ENCODE data around the gene PSD4.

Gene PSD4

GRCh38 chr2:113192459-113193100, 18.8 kb downstream of the PSD4 start:
- no peak for TF ChIP-seq CTCF (IDR thresholded peaks at IDR 0.05)
- peaks cover 15% of the 10 kb centered on the region for H3K4me1 Mint-ChIP-seq
- no peak overlapping the region for H3K27ac Mint-ChIP-seq
- no peak overlapping the region for H3K4me3 Mint-ChIP-seq
- no peaks in the 10 kb centered on the region for H3K9me3 Mint-ChIP-seq
- peaks cover 32% of the 10 kb centered on the region for H3K27me3 Mint-ChIP-seq (ENCODE audit: low read depth, poor library complexity)
- H3K36me3 Mint-ChIP-seq (ENCODE audit: low read depth): no peaks in the 10 kb centered on the region
- no peak for DNase-seq

GRCh38 chr2:113195923-113196501, 22.2 kb downstream of the PSD4 start:
- H3K36me3 Mint-ChIP-seq (ENCODE audit: low read depth): no peaks in the 10 kb centered on the region
- no peaks in the 10 kb centered on the region for H3K9me3 Mint-ChIP-seq
- H3K27ac Mint-ChIP-seq: no peak overlapping the region
- no peak for TF ChIP-seq CTCF (IDR thresholded peaks at IDR 0.05)
- no peak for DNase-seq
- H3K27me3 Mint-ChIP-seq (ENCODE audit: low read depth, poor library complexity): peaks cover 46% of the 10 kb centered on the region
- no peak overlapping the region for H3K4me3 Mint-ChIP-seq
- H3K4me1 Mint-ChIP-seq: peaks cover 12% of the 10 kb centered on the region

GRCh38 chr2:113196839-113197238, 23.1 kb downstream of the PSD4 start:
- no peak for TF ChIP-seq CTCF (IDR thresholded peaks at IDR 0.05)
- Mint-ChIP-seq H3K9me3 (no peaks in the 10 kb centered on the region), H3K27me3 (ENCODE audit: low read depth, poor library complexity) (peaks cover 46% of the 10 kb centered on the region), H3K27ac (no peak overlapping the region), H3K4me3 (peak overlapping the region; percentile 60), H3K36me3 (ENCODE audit: low read depth) (no peaks in the 10 kb centered on the region), H3K4me1 (peaks cover 14% of the 10 kb centered on the region)
- no peak for DNase-seq

DNA sequence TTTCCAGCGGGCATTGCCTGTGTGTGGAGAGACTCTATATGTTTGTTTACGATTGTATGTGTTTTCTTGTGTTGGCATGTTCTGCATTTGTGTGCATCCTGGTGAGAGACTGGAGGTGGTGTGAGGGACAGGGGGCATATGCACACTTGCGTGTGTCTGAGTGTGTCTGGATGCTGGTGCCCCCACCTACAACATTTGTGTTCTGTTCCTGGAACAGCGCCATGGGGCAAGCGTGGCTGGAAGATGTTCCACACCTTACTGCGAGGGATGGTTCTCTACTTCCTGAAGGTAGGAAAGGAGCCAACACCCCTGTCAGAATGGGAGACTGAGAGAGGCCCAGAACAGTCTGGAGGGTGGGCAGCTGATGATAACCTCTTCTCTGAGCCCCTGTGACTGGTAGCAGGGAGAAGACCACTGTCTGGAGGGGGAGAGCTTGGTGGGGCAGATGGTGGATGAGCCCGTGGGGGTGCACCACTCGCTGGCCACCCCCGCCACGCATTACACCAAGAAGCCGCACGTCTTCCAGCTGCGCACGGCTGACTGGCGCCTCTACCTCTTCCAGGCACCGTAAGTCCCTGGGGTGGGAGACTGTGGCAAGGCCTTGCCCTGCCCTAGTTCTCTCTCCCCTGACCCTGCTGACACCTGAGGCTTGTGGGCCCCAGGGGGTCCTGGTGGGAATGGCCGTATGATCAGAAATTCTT, 23.7 kb downstream of the PSD4 start:
- no peak overlapping the region for H3K27ac Mint-ChIP-seq

GRCh38 chr2:113198048-113198789, 24.4 kb downstream of the PSD4 start:
- Mint-ChIP-seq H3K27me3 (ENCODE audit: low read depth, poor library complexity) (peaks cover 46% of the 10 kb centered on the region), H3K27ac (no peak overlapping the region), H3K36me3 (ENCODE audit: low read depth) (no peaks in the 10 kb centered on the region), H3K4me1 (peaks cover 28% of the 10 kb centered on the region), H3K4me3 (peak overlapping the region; percentile 79), H3K9me3 (no peaks in the 10 kb centered on the region)
- DNase-seq: no peak
- no peak for TF ChIP-seq CTCF (IDR thresholded peaks at IDR 0.05)

More for the DNA sequence above, 23.7 kb downstream of the PSD4 start:
- no peaks in the 10 kb centered on the region for H3K9me3 Mint-ChIP-seq
- no peaks in the 10 kb centered on the region for H3K36me3 Mint-ChIP-seq (ENCODE audit: low read depth)
- peak overlapping the region; percentile 79 for H3K4me3 Mint-ChIP-seq
- no peak for TF ChIP-seq CTCF (IDR thresholded peaks at IDR 0.05)
- no peak for DNase-seq
- peaks cover 46% of the 10 kb centered on the region for H3K27me3 Mint-ChIP-seq (ENCODE audit: low read depth, poor library complexity)
- peaks cover 21% of the 10 kb centered on the region for H3K4me1 Mint-ChIP-seq
